ENCODE results near the gene TMEM187. TPM values are rescaled to one million over a fixed set of nuclear protein-coding genes. Genes with fewer than 3 reads are reported as not detected.

The TMEM187 gene
- total and polyA plus RNA-seq, 10 of the 15 experiments (the other 5 are each of a cell fraction or from before 2014, with no cell fraction given) = 0.45 to 8.5 (median 4.1) TPM

- Histone ChIP-seq H3K4me3 (no peak overlapping the region), H2AFZ (ENCODE audit: control insufficient read depth, low read depth, low read length) (no peak overlapping the region), H3K9ac (ENCODE audit: control insufficient read depth, insufficient read depth, low read length) (no peak overlapping the region), H3K27ac (ENCODE audit: control insufficient read depth, insufficient read depth) (no peak overlapping the region), H3K9me3 (replicated peaks; ENCODE audit: control insufficient read depth, insufficient read depth, low read length) (no peaks in the 10 kb centered on the region; the same call in 2 of the 3 replicates), H3K79me2 (ENCODE audit: control insufficient read depth, insufficient read depth, low read length) (no peaks in the 10 kb centered on the region), H3K27me3 (replicated peaks in 1 of 2; ENCODE audit: control insufficient read depth in 2 of 2, insufficient read depth in 2 of 2, low read length in 1 of 2) (no peaks in the 10 kb centered on the region), H3K36me3 (ENCODE audit: control insufficient read depth in 2 of 2, insufficient read depth in 2 of 2, low read length in 1 of 2) (no peaks in the 10 kb centered on the region), H3K4me1 (ENCODE audit: control insufficient read depth, insufficient read depth, low read length) (peaks cover 4% of the 10 kb centered on the region), H4K20me1 (ENCODE audit: control insufficient read depth, insufficient read depth) (no peaks in the 10 kb centered on the region), H3K4me2 (ENCODE audit: control insufficient read depth, insufficient read depth) (no peak overlapping the region)
- ATAC-seq (no peak), FAIRE-seq (no peak), DNase-seq (ENCODE audit: low read depth, low spot score) (no peak)
- POLR2A ChIA-PET = interaction anchor here (0.6 to 1.0 kb wide), 3 partner anchors 8 to 11 kb away, joined by 4 to 5 read pairs (median 5); no protein-coding TSS in a partner anchor
- CTCF ChIA-PET = interaction anchor here (0.5 kb wide), 1 partner anchor 30 kb away, joined by 3 read pairs; no protein-coding TSS in a partner anchor
- no peak for TF ChIP-seq EP300 (IDR thresholded peaks at IDR 0.05; ENCODE audit: borderline replicate concordance in 1 of 2, control insufficient read depth in 1 of 2, low read depth in 2 of 2, low read length in 2 of 2)
- no peak for TF ChIP-seq GATAD2B (conservative IDR thresholded peaks at IDR 0.05; ENCODE audit: low read depth)
- TF ChIP-seq NFIC (IDR thresholded peaks at IDR 0.05; ENCODE audit: low read depth, low read length) = no peak
- TF ChIP-seq, protein P1, sequence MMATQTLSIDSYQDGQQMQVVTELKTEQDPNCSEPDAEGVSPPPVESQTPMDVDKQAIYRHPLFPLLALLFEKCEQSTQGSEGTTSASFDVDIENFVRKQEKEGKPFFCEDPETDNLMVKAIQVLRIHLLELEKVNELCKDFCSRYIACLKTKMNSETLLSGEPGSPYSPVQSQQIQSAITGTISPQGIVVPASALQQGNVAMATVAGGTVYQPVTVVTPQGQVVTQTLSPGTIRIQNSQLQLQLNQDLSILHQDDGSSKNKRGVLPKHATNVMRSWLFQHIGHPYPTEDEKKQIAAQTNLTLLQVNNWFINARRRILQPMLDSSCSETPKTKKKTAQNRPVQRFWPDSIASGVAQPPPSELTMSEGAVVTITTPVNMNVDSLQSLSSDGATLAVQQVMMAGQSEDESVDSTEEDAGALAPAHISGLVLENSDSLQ (IDR thresholded peaks at IDR 0.05) = 0 out of 2 replicates have a peak, but pooled peaks have one; percentile 8
- no peak for TF ChIP-seq KDM1A (IDR thresholded peaks at IDR 0.05; ENCODE audit: borderline replicate concordance)
- TF ChIP-seq, protein P2, sequence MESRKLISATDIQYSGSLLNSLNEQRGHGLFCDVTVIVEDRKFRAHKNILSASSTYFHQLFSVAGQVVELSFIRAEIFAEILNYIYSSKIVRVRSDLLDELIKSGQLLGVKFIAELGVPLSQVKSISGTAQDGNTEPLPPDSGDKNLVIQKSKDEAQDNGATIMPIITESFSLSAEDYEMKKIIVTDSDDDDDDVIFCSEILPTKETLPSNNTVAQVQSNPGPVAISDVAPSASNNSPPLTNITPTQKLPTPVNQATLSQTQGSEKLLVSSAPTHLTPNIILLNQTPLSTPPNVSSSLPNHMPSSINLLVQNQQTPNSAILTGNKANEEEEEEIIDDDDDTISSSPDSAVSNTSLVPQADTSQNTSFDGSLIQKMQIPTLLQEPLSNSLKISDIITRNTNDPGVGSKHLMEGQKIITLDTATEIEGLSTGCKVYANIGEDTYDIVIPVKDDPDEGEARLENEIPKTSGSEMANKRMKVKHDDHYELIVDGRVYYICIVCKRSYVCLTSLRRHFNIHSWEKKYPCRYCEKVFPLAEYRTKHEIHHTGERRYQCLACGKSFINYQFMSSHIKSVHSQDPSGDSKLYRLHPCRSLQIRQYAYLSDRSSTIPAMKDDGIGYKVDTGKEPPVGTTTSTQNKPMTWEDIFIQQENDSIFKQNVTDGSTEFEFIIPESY (IDR thresholded peaks at IDR 0.05) = no peak
- TF ChIP-seq SRF (IDR thresholded peaks at IDR 0.05; ENCODE audit: low read depth in 2 of 2, low read length in 2 of 2) = no peak
- TF ChIP-seq MXI1 (IDR thresholded peaks at IDR 0.05; ENCODE audit: low read depth, low read length) = no peak
- WGBS (ENCODE audit: insufficient coverage, insufficient replicate concordance, low lambda C conversion rate, missing lambda C conversion rate) = 89% methylated on average over 14 of the region's 14 CpGs
- BruUV-seq (replicated peaks) = no TSS peak
- SMC1A ChIA-PET (ENCODE audit: uncharacterized antibody, unreplicated experiment) = interaction anchor here (0.9 kb wide), 1 partner anchor 23 kb away, joined by 3 read pairs; no protein-coding TSS in a partner anchor
- intact Hi-C loops (cut with micrococcal nuclease; ENCODE audit: unreplicated experiment) = no loop called here
- RAD21 ChIA-PET (ENCODE audit: unreplicated experiment) = no interaction called here
- in situ Hi-C loops (cut with MboI) = loop anchor here (10.0 kb wide), 1 partner anchor 65 kb away; the partner anchor contains the start of gene ARHGAP4
Measured at GRCh38 chrX:153989973-153990655, 17.6 kb downstream of the TMEM187 start.

Data from GM12878 (cell line).